GM21515 (cell line): ENCODE measurements around the gene EDN2.

Experiments used
- ATAC-seq: cut with Tn5 transposase; IDR thresholded peaks from one replicate; pipeline ENCODE4 v1.9.1; 2021; ENCODE audit not compliant: unreplicated experiment

Gene EDN2

DNA sequence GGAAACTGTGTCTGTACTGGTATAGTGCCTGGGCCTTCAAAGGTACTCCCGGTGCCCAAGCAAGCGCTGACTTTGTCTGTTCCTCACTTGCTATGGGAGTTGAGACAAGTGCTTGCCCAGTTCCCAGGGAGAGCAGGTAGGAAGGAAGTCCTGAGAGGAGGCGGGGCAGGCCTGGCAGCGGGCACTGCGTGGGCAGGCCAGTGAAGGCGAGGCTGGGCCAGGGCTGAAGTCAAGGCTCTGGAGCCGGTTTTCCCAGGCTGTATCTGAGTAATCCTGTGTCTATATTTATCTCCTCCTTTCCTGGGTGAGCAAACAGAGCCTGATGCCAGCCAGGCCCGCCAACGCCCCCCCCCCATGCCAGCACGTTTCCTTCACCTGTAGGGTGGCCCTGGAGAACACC, 15.9 kb upstream of the EDN2 start:
- ATAC-seq, result no peak

DNA sequence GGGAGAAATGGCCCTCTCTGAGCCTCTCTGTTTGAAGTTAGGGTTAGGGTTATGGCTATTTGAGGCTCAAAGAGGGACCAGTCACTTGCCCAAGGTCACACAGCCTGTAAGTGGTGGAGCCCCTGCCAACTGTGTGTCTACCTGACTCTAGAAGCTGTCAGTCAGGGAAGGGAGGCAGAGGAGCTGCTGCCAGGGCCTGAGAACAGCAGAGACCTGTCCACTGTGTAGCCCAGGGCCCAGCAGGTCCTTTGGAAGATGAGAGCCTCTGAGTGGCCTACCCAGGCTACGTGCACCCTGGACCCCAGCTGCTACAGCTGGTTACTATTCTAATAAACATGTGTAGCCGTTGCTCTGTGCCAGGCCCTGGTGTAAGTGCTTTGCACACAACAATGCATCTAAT, 15.1 kb upstream of the EDN2 start:
- no peak for ATAC-seq

DNA sequence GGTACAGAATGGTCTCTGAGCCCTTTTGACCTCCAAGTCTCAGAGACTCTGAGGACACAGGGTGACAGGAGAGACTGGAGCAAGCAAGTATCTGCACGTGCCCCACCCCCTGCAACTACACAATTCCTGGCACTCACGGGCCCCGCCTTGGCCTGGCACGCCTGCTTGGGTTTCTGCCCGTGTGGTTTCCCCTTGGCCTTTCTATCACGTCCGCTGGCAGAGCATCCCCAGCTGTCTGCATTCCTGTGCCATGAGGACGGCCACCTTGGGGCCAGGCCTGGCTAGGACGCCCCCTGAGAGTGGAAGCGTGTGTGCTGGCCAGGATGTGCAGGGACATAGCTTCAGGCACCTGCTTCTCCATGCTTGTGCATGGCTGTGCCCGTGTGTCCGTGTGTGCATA, 14.3 kb upstream of the EDN2 start:
- ATAC-seq, result no peak

DNA sequence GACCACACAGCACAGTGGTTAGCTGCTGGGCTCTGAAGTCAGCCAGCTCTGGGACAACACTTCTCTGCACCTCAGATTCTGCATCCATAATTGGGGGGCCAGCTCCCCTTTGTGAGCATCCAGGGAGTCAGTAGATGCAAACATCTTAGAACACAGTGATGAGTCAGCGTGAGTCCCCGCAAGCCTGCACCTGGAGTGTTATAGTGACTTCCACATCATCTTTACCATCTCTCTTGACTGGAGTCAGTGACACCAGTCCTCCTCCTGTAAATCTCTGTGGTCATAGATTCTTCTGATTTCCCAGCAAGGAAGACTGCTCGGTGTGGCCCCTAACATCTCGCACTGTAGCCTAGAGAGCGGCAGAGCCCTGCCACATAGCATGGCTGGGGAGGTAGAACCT, 13.9 kb upstream of the EDN2 start:
- ATAC-seq, result no peak

DNA sequence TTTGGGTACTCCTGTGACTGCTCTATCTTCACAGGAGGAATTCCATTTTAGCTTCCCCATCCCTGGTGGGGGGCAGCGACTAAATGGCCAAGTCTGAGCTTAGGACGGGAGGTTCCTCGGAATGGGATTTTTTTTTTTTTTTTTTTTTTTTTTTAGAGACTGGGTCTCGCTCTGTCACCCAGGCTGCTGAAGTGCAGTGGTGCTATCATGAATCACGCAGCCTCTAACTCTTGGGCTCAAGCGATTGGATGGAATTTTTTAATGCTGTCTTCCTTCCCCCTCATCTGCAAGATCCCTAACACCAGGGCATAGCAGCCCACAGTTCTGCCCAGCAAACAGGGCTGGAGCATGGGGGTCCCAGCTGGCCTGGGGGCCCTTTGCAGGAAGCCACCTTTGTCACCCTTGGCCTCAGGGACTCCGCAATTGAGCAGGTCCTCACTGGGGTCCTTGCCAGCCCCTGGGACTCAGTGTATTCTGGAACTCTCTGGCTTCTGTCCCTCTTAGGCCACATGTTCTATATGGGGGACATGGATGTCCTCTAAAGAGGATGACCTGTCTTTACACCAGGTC, 13.1 kb upstream of the EDN2 start:
- no peak for ATAC-seq

DNA sequence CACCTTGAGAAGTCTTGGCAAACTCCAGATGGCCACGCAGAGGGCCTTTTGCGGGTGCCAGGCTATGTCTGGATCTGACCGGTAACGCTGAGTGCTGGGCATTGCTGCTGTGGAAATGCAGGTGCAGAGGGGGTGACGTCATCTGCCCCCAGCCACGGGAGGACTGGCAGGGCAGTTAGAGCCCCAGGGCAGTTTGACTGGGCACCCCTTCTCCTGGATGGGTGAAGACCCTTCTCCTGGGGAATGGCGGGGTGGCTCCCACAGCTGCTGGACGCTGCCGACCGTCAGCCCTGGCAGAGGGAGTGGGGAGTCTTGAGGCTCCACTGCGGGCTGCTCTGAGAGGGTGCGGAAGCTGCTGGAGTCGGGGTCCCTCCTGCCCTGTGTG, 12.6 kb upstream of the EDN2 start:
- no peak for ATAC-seq

DNA sequence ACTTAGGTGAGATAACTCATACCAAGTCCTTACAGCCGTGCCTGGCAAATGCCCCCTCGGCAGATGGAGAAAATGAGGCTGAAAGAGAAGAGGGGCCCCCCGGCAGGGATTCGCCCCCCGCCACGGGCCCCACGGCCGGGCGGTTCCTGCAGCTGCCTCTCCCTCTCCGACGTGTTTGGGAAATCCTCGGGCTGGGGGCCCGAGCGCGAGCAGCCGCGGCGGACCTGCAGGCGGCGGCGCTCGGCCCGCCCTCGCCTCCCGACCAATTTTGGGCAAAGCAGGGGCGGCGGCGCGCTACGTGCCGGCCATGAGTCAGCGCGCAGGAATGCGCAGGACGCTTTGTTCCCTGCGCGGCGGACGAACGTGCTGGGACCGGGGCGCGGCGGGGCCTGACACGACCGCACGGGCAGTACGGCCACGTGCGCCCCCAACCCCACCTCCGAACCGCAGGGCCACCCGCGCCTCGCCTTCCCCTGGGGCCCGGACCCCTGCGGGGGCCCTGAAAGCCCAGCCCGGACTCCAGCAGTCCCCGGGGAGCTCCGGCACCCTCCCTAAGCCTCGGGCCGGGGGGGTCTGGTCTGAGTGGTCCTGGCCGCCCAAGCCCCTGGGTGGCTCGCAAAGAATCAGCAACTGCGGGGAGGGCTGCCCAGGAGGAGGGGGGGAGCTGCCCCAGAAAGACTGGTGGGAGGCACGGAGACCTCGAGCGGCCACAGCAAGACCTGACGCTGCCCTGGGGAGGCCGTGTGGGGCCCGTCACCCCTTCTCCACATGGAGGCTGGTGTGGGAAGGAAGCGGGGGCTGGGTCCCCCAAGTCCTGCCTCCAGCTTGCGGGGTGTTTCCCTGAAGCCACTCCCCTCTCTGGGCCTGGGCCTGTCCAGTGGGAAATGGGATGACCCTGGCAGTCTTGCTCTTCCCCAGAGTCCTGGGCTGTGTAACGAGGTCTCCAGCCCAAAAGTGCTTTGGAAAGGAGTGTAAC, 11.9 kb upstream of the EDN2 start:
- no peak for ATAC-seq

DNA sequence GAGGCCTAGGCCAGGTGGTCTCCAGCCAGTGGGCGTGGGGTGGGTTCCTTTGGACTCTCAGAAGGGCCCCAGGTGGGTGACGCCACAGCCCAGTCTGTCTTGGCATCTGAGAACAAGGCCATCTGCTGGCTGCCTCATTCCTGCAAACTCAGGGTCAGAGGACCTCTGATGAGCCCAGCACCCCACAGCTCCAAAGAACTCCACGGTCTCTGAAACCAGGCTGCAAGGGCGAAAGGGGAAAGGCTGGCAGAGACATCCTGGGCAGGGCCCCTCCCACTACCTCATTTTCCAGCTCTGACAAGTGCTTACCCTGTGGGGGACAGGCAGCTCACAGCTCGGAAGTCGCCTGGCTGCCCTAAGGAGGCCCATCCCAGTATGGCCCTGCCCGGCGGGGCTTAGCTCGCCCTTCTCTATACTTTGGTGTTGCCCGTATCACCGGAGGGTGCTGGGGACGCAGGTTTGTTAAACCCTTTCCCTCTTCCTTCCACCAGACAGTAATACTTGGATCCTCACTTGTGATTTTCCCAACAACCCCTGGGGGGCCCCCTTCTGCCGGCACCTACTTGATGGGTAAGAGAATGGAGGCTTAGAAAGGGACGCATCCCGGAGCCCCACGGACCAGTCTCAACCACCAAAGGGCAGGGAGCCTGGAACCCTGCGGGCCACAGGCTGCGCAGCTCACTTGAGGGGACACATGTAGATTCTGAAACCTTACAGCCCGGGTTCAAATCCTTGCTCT, 10.9 kb upstream of the EDN2 start:
- ATAC-seq, result no peak

DNA sequence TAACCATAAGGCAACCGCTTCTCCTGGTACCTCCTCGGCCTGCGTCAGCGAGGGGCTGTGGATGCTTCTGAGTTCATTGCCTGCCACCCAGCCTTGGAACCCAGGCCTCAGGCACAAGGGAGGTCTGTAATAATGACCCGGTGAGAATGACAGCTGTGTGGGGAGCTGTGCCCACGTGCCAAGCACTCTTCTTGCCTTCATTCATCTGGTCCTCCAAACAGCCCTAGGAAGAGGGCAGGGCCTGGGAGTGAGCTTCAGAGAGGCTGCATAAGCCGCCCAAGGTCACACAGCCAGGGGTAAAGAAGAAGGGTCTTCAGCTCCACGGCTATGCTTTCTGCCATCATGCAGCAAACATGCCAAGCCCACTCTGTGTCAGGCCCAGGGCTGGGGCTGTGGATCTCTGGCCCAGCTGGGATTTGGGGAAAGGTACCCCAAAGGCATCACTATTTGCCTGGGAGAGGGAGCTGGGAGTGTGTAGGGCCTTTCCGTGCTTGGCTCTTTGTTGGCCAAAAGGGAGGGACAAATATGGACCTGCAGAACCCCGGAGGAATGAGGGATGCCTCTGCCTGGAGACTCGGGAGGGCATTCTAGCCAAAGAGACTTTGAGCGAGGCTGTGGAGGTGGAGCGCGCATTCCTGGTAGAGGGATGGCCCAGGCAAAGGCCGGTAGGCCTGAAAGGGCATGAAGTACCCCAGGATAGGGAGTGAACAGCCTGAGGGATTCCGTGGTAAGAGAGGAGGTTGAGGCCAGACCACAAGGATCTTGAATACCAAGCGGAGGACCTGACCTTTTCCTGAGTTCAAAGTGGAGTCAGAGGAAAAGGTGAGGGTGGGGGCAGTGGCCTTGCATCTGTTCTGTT, 10.1 kb upstream of the EDN2 start:
- no peak for ATAC-seq

DNA sequence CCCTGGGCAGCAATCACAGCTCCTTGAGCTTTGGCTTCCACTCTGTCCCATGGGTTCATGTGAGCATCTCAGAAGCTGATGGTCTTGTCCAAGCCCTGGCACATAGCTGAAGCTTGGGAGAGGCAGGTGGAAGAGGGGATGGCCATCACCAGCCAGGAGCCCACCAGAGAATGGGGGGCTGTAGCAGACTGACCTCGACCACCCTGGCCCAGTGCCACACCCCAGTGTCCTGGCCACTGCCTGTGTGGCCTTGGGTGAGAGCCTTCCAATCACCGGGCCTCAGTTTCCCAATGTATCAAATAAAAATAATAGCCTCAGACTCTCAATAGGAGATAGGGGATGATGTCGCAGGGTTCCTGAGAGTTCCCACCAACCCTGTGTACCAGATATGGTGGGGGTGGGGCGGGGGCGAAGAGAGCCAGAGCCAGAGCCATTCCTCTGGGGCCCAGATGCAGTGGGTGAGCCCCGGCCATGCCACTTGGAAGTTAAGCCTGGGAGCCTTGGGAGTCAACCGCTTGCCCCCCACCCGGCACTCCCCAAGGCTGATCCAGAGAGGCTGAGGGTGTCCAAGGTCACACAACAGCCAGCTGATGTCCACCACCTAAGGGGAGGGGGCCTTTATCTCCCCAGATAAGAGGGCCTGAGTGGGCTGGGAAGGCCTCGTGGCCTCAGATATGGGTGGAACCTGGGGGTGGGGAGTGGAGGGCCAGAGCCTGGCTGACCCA, 9.3 kb upstream of the EDN2 start:
- ATAC-seq, result no peak

DNA sequence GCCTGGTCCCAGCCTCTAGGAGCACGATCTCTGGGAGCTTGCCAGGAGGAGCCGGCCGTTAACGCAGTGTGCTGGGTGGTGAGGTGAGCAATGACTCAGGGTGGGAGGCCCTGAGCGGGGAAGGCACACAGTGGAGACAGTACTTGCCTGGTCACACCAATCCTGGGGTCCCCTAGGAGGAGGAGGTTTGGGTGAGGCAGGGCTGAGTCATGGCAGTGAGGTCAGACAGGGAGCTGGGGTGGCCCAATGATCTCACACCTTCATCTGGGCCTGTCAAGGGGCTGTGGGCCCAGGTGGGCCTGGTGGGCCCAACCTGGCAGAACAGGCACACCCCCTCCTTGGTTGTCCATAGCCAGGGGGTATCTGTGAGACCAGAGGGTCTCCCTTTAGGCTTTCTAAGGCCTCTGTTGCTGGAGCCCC, 8.6 kb upstream of the EDN2 start:
- ATAC-seq, result no peak

DNA sequence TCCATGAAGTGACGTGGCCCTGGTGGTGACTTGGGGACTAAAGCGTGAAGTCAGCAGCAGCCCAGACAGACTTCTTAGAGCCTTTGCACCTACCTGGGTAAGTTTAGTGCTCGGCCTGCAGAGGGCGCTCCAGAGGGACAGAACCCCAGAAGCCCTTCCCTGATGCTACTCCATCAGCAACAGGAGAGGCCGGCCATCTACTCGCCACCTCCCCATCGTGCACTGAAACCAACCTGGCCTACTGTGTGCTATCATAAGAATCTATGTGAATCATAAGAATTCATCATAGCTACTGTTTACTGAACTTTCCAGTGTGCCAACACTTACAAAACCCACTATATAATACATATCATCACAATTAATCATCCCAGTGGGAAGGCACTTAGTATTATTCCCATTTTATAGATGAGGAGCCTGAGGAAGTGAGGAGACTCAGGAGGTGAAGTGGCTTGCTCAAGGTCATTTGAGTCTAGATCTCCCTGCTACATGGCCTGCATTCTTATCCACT, 7.9 kb upstream of the EDN2 start:
- no peak for ATAC-seq

DNA sequence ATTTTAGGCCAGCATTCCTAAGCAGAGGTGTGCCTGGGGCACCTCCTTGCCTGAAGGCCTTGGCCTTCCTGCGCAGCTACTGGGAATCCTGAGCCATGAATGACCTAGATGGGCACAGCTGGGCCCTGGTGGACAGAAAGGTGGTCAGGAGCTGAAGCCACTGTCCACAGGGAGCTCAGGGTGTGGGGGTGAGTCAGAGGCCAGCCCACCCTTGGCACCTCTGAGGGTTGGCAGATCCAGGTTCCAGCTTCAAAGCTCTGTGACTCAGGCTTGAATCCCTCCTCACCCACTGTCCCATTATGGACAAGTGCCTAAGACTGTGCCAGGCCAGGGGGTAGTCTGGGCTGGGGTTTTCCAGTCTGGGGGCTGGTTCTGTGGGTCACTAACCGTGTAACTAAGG, 6.4 kb upstream of the EDN2 start:
- ATAC-seq, result no peak

DNA sequence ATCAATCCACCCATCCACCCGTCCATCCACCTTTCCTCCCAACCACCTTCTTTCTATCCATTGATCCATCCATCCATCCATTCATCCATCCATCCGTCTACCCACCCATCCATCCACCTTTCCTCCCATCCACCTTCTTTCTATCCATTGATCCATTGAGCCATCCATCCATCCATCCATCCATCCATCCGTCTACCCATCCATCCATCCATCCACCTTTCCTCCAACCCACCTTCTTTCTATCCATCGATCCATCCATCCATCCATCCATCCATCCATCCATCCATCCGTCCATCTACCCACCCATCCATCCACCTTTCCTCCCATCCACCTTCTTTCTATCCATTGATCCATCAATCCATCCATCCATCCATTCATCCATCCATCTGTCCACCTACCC, 5.1 kb upstream of the EDN2 start:
- no peak for ATAC-seq

DNA sequence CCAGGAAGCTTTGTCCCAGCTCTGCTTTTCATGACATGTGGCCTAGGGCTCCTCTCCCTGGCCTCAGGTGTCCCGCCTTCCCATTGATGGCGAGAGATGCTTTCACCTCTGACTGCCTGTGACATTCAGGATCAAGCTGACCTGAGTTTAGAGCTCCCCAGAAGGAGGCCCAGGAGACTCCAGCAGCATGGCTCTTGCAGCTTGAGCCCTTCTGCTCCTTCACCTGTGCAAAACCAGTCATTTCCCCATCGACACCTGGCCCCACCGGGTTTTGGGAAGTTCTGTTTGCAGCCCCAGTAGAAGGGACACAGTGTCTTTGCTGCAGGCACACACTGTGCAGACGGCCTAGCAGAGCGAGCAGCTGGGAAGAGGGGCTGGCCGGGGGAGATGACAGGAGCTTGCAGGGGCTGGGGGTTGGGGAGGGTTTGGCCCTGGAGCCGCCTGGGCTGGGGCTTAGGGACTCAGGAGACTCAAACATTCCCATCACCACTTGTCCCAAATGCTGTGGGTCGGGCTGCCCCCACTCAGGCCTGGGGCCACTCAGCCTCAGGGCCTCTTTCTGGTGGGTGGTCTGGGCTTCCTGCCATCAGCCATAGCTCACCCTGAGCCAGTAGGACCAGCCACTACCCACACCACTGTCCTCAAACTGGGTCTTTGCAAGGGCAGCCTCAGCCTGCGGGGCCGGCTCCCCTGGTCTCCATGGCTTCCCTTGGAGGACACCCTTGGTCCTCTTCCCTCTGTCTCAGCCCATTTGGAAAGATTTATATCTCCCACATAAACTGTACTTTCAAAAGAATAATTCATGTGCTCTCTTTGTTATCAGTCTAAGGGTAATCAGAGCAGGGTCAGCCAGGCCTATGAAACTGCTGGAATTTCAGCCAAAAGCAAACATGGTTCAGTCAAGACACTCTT, 3.8 kb upstream of the EDN2 start:
- no peak for ATAC-seq

DNA sequence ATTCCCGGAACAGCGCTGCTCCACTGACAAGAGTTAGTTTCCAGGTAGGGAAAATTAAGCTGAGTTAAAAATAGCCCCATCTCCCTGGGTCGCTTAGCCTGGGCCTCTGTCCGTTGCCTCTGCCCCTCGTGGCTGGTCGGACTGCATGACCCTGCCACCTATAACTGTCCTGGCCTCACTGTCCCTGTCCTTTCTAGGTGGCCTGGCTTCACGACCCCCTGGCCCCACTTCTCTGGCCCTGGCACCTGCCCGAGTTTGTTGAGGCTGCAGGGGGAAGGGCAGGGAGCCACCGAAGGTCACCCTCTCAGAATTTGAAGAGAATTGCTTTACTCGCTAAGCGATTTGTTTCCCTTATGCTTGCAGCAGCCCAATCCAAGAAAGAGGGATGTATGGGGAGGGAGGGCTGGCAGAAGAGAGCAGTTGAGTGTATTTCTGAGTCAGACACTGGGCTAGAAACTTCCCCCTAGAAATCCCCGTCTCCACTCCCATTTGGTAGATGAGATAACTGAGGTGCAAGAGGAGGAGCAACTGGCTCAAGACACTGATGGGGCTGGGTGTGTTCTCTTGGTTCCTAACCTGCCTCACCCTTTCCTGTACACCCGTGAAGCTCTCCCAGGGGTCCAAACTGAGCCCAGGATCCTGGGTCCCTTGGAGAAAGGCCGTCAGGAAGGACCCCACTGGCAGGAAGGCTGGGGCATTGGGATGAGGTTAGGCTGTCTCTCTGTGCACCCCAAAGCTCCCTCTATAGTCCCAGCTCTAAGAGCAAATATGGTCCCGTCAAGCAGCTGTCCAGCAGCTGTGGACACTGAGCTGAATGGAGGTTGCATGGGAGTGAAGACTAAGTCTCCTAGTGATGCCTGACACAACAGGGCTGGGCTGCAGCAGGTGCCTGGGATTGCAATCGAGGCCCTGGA, 2.9 kb upstream of the EDN2 start:
- no peak for ATAC-seq

DNA sequence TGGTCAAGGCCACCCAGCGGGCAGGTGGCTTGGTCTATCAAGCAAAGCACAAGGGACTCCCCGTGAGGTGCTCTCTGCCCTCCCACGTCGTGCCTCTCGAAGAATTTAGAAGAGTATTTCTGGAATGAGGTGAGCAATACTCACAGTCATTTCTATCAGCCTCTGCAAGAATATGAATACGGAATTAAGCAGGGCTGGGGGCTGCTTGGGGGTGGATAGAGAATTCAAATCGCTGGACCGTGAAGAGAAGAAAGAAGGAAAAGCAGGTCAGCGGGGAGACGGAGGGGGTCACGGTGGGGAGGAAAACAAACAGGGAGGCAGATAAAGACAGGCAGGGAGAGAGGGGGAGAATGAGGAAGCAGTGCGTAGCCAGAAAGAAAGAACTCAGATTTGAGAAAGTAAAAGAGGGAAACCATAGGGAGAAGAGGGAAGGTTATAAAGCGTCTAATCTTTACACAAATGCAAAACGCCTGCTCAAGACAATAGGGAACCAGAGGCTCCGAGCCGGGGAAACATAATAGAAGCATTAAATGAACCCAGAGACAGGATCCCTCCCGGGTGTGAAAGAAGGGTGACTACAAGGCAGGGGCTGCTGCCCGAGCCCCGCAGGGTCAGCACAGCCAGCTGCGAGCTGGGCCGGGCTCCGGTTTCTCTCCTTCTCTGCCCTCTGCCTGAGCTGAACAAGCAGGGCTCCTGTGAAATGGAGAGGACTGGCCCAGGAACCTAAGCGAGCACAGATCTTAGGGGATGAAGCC, 2.1 kb upstream of the EDN2 start:
- ATAC-seq, result no peak

DNA sequence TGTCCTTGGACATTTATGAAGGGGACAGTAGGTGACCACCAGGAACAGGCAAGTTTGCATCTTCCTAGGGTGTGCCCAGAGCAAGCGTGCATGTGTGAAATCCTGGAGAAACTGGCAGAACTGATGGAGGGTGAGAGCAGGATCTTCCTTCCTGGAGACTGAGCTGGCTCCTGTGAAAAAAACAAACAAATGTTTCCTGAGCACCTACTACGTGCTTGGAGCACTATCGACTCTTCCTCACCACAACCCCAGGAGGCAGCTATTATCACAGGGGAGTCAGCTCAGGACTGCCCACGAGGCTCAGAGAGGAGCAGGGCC, 1.5 kb upstream of the EDN2 start:
- ATAC-seq, result no peak
